ENCODE results near the gene ITPKA. TPM values are rescaled to one million over a fixed set of nuclear protein-coding genes. Genes with fewer than 3 reads are reported as not detected.

The ITPKA gene
- total and polyA plus RNA-seq, 2 experiments from 2014 or later, result 0.14 to 0.43 TPM

DNA sequence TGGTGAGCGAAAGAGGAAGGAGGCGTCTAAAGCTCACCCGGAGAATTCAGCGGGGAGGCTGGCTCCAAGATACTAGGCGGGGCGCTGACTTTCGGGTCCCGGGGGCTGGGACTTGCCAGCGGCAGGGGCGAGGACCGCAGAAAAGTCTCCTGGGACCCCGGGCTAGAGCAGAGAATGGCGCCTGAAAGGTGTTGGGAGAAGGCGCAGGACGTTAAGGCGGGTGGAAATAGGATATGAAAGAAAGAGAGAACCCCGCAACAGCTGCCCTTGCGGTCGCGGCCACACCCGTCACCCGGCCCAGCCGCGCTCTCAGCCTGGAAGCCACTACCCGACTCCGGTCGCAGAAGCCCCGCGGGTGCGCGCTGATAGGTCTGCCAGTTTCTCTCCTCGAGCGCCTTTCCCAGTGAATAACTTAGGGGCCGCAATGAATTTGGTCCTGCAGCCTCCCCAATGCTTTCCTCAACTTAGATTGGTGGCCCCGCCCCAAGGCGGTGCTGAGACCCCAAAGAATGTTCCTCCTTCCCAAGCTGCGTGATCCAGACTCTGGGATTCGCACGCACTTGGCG, 19.3 kb downstream of the ITPKA start:
- H2AFZ ChIP-seq, result peak overlapping the region; percentile 35
- H3K27me3 ChIP-seq (replicated peaks; ENCODE audit: insufficient read depth), result peaks cover 30% of the 10 kb centered on the region
- H3K4me2 ChIP-seq (ENCODE audit: unreplicated experiment), result peak overlapping the region; percentile 64
- peak; percentile 56 for DNase-seq
- no peaks in the 10 kb centered on the region for H3K9me2 ChIP-seq (ENCODE audit: insufficient read depth)
- peaks cover 8% of the 10 kb centered on the region for H3K4me1 ChIP-seq (ENCODE audit: insufficient read depth)
- no peak overlapping the region for H3K9ac ChIP-seq
- peak overlapping the region; percentile 61 for H3K4me3 ChIP-seq
- H3K27ac ChIP-seq, result no peak overlapping the region
- no peaks in the 10 kb centered on the region for H3K79me2 ChIP-seq (ENCODE audit: insufficient read depth)
- H3K36me3 ChIP-seq (ENCODE audit: low read depth), result no peaks in the 10 kb centered on the region
- in situ Hi-C loops (cut with MboI), result no loop called here
- no peaks in the 10 kb centered on the region for H3F3A ChIP-seq (ENCODE audit: insufficient read depth)
- WGBS, 2 experiments (ENCODE audit: low coverage in 1 of 2, low lambda C conversion rate in 2 of 2, missing lambda C conversion rate in 2 of 2), result 2 to 4% methylated on average over 40 of the region's 40 CpGs
- TF ChIP-seq EZH2 (IDR thresholded peaks at IDR 0.05; ENCODE audit: insufficient read depth, poor library complexity, severe bottlenecking), result peak; percentile 97
- no peak; the same call in 1 of the 2 replicates for TF ChIP-seq EZH2phosphoT487 (IDR thresholded peaks at IDR 0.05; ENCODE audit: insufficient read depth, low read depth)
- H3K9me3 ChIP-seq (ENCODE audit: low read depth), result no peaks in the 10 kb centered on the region
- no peaks in the 10 kb centered on the region for H4K20me1 ChIP-seq (ENCODE audit: insufficient read depth)

DNA sequence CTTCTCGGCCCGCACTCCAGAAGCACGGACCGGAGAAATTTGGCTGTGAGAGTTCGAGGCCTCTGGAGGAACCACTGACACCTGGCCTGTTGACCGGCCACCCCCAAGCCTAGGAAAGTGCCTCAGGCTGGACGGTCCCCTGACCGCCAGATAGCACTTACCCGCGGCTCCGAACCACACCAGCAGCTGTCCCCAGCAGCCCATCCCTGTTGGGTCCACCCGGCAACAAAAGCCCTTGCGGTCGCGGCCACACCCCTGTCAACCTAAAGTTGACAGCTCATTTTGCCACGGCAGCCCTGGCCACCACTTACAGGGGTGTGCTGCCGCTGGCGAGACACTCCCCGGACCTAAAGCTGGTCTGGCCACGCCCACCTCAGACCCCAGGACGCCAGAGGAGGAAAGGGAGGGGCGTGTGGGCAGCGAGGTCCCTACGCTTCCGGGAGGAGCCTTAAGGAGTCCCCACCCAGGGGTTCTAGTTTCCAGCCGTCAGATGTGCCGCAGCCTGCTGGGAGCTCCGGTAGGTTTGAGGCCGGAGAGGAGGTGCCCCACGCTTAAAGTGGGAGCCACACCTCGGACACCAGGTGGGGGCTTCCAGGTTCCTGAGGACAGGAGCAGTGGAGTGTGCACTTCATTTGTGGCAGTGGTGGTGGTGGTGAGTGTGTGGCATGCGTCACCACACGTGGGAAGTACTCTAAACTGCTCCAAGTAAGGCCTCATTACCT, 20.0 kb downstream of the ITPKA start, which contains the start of gene LTK:
Gene LTK (minus strand): TSS at position 322 of the 722 bp plus-strand sequence. CDS start 118 bp downstream, at position 204.
- Histone ChIP-seq H3K4me2 (ENCODE audit: unreplicated experiment) (peak within 1 kb of the TSS; percentile 64), H3K9ac (no peak within 1 kb of the TSS), H3F3A (ENCODE audit: insufficient read depth) (no peaks in the 10 kb centered on the region), H3K27ac (no peak within 1 kb of the TSS), H3K27me3 (replicated peaks; ENCODE audit: insufficient read depth) (peaks cover 30% of the 10 kb centered on the region), H3K4me3 (peak within 1 kb of the TSS; percentile 61), H2AFZ (peak within 1 kb of the TSS; percentile 35), H3K9me3 (ENCODE audit: low read depth) (no peaks in the 10 kb centered on the region), H3K4me1 (ENCODE audit: insufficient read depth) (peaks cover 8% of the 10 kb centered on the region), H3K36me3 (ENCODE audit: low read depth) (no peaks in the 10 kb centered on the region), H4K20me1 (ENCODE audit: insufficient read depth) (no peaks in the 10 kb centered on the region), H3K79me2 (ENCODE audit: insufficient read depth) (no peaks in the 10 kb centered on the region), H3K9me2 (ENCODE audit: insufficient read depth) (no peaks in the 10 kb centered on the region)
- WGBS, 2 experiments (ENCODE audit: low coverage in 1 of 2, low lambda C conversion rate in 2 of 2, missing lambda C conversion rate in 2 of 2), result 11 to 12% methylated on average over 32 to 33 of the region's 33 CpGs
- no peak for TF ChIP-seq EZH2 (IDR thresholded peaks at IDR 0.05; ENCODE audit: insufficient read depth, poor library complexity, severe bottlenecking)
- TF ChIP-seq EZH2phosphoT487 (IDR thresholded peaks at IDR 0.05; ENCODE audit: insufficient read depth, low read depth), result no peak
- in situ Hi-C loops (cut with MboI), result no loop called here
- DNase-seq, result peak; percentile 22

DNA sequence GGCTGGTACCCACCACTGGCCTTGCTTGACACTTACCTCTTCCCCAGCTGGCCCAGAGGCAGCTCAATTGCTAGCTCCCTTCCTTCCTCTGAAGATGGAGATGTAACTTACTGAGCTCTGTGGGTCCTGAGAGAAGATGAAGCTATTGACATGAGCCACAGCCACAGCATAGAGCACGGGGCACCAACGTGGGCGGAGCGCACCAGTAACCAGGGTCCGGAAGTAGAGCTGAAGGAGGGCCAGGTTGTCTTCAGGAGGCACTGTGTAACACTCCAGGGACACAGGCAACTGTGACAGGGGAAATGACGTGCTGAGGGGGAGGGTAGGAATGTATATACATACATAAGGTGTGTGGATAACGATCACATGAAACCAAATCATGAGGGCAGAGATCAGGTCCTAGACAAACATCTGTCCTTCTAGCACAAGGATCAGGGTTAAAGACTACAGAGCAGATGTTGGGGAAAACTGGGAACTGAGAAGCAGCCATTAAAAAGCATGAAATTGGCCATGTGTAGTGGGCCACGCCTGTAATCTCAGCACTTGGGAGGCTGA, 24.3 kb downstream of the ITPKA start:
- Histone ChIP-seq H3K27me3 (replicated peaks; ENCODE audit: insufficient read depth) (peaks cover 7% of the 10 kb centered on the region), H3K9me3 (ENCODE audit: low read depth) (no peaks in the 10 kb centered on the region), H2AFZ (no peak overlapping the region), H3K36me3 (ENCODE audit: low read depth) (no peaks in the 10 kb centered on the region; the same call in 1 of the 2 replicates), H3K9me2 (ENCODE audit: insufficient read depth) (no peaks in the 10 kb centered on the region), H3K4me3 (no peak overlapping the region), H3K9ac (no peak overlapping the region), H3K27ac (no peak overlapping the region), H3K79me2 (ENCODE audit: insufficient read depth) (no peaks in the 10 kb centered on the region), H3K4me2 (ENCODE audit: unreplicated experiment) (no peak overlapping the region), H3F3A (ENCODE audit: insufficient read depth) (no peaks in the 10 kb centered on the region), H3K4me1 (ENCODE audit: insufficient read depth) (peaks cover 8% of the 10 kb centered on the region), H4K20me1 (ENCODE audit: insufficient read depth) (no peaks in the 10 kb centered on the region)
- WGBS, 2 experiments (ENCODE audit: low coverage in 1 of 2, low lambda C conversion rate in 2 of 2, missing lambda C conversion rate in 2 of 2), result 91% methylated on average over 8 of the region's 8 CpGs
- DNase-seq, result no peak
- in situ Hi-C loops (cut with MboI), result no loop called here
- TF ChIP-seq EZH2 (IDR thresholded peaks at IDR 0.05; ENCODE audit: insufficient read depth, poor library complexity, severe bottlenecking) (no peak), EZH2phosphoT487 (IDR thresholded peaks at IDR 0.05; ENCODE audit: insufficient read depth, low read depth) (no peak)

DNA sequence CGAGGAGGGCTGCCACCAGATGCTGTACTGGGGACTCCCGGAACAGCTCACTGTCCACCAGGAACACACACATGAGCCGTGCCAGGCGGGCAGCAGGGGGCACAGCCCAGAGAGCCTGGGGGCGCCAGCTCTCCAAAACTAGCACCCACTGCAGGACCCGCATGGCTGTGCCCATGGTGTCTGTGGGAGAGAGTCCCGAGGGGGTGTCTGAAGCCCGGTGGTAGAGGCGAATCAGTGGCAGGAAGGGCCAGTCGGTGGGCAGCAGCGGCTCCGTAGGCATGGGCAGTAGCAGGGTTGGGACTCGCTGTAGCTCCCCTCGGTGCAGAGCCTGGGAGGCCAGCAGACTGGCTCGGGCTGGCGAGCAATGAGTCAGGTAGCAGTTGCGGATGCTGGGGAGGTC, 27.0 kb downstream of the ITPKA start:
- H3K4me2 ChIP-seq (ENCODE audit: unreplicated experiment), result no peak overlapping the region
- H3K27me3 ChIP-seq (replicated peaks; ENCODE audit: insufficient read depth), result no peaks in the 10 kb centered on the region
- no peak overlapping the region for H2AFZ ChIP-seq
- H3K9me3 ChIP-seq (ENCODE audit: low read depth), result no peaks in the 10 kb centered on the region
- H3F3A ChIP-seq (ENCODE audit: insufficient read depth), result no peaks in the 10 kb centered on the region
- no peak overlapping the region for H3K9ac ChIP-seq
- H3K27ac ChIP-seq, result no peak overlapping the region
- no peak for TF ChIP-seq EZH2phosphoT487 (IDR thresholded peaks at IDR 0.05; ENCODE audit: insufficient read depth, low read depth)
- no peak for TF ChIP-seq EZH2 (IDR thresholded peaks at IDR 0.05; ENCODE audit: insufficient read depth, poor library complexity, severe bottlenecking)
- H3K4me1 ChIP-seq (ENCODE audit: insufficient read depth), result no peaks in the 10 kb centered on the region
- no peak for DNase-seq
- no peaks in the 10 kb centered on the region for H3K79me2 ChIP-seq (ENCODE audit: insufficient read depth)
- H3K36me3 ChIP-seq (ENCODE audit: low read depth), result no peaks in the 10 kb centered on the region; the same call in 1 of the 2 replicates
- no peaks in the 10 kb centered on the region for H3K9me2 ChIP-seq (ENCODE audit: insufficient read depth)
- no peaks in the 10 kb centered on the region for H4K20me1 ChIP-seq (ENCODE audit: insufficient read depth)
- in situ Hi-C loops (cut with MboI), result no loop called here
- 96 to 99% methylated on average over 13 to 17 of the region's 17 CpGs for WGBS, 2 experiments (ENCODE audit: low coverage in 1 of 2, low lambda C conversion rate in 2 of 2, missing lambda C conversion rate in 2 of 2)
- H3K4me3 ChIP-seq, result no peak overlapping the region
